Keratinocyte (primary cell): ENCODE results near the gene HIRA. TPM values are rescaled to one million over a fixed set of nuclear protein-coding genes. Genes with fewer than 3 reads are reported as not detected.
"Not testable (repeated sequence)": the region's sequence is repeated elsewhere in the genome, so short reads cannot be mapped to it uniquely, and the experiment has no call there.

Experiments
- DNase-seq: peaks from one replicate; pipeline ENCODE4 v3.0.0-alpha.2; 2011; ENCODE audit warnings: low read depth, missing footprints, low spot score
- FAIRE-seq: peaks from 2 replicates; lab custom pipeline; 2011; peaks lifted over from hg19 to GRCh38; lab: Jason Lieb, UNC
- H2AFZ ChIP-seq: 2 replicates; pipeline ENCODE4 v1.6.0; 2012; ENCODE audit warnings: low read length, control low read depth, inconsistent platforms; ENCODE audit not compliant: control insufficient read depth
- H3K27ac ChIP-seq: 2 replicates; pipeline ENCODE4 v1.5.1; 2011; ENCODE audit warnings: low read length; ENCODE audit not compliant: control insufficient read depth, insufficient read depth
- H3K27me3 ChIP-seq: 3 replicates; pipeline ENCODE4 v1.6.0; 2011; ENCODE audit warnings: low read length; ENCODE audit not compliant: control insufficient read depth, insufficient read depth; ENCODE audit errors: extremely low read depth
- H3K36me3 ChIP-seq, 2 experiments: 2 replicates in 1 of 2; 3 replicates in 1 of 2; pipeline ENCODE4 v1.5.1; 2011; ENCODE audit warnings: low read length in 2 of 2, mild to moderate bottlenecking in 1 of 2; ENCODE audit not compliant: control insufficient read depth in 2 of 2, insufficient read depth in 2 of 2; ENCODE audit errors: extremely low read depth in 1 of 2
- H3K4me1 ChIP-seq: 3 replicates; pipeline ENCODE4 v1.5.1; 2011; ENCODE audit warnings: low read length; ENCODE audit not compliant: control insufficient read depth, insufficient read depth; ENCODE audit errors: extremely low read depth
- H3K4me2 ChIP-seq: 3 replicates; pipeline ENCODE4 v1.6.0; 2011; ENCODE audit warnings: low read depth, low read length; ENCODE audit not compliant: control insufficient read depth, insufficient read depth; ENCODE audit errors: extremely low read depth
- H3K4me3 ChIP-seq, 3 experiments: fragments of 200-600 bp in 1 of 3; sonication (generic) in 1 of 3; 2 replicates in 2 of 3; 3 replicates in 1 of 3; pipeline ENCODE4 v1.5.1; 2011 to 2016; ENCODE audit warnings: low read length in 3 of 3, mild to moderate bottlenecking in 3 of 3, control low read depth in 2 of 3, inconsistent platforms in 1 of 3, low read depth in 1 of 3, mixed read lengths in 1 of 3, mixed run types in 1 of 3, moderate library complexity in 1 of 3; ENCODE audit not compliant: control insufficient read depth in 2 of 3, insufficient read depth in 2 of 3; ENCODE audit errors: extremely low read depth in 1 of 3
- H3K79me2 ChIP-seq: 2 replicates; pipeline ENCODE4 v1.6.0; 2012; ENCODE audit warnings: low read length; ENCODE audit not compliant: control insufficient read depth, insufficient read depth
- H3K9ac ChIP-seq: 3 replicates; pipeline ENCODE4 v1.6.0; 2011; ENCODE audit warnings: low read length; ENCODE audit not compliant: control insufficient read depth, insufficient read depth; ENCODE audit errors: extremely low read depth
- H3K9me1 ChIP-seq: 3 replicates; pipeline ENCODE4 v1.6.0; 2011; ENCODE audit warnings: low read length; ENCODE audit not compliant: control insufficient read depth, insufficient read depth; ENCODE audit errors: extremely low read depth
- H3K9me3 ChIP-seq: 2 replicates; pipeline ENCODE4 v1.5.1; 2012; ENCODE audit warnings: low read depth, low read length; ENCODE audit not compliant: control insufficient read depth
- H4K20me1 ChIP-seq: 3 replicates; pipeline ENCODE4 v1.6.0; 2011; ENCODE audit warnings: low read length; ENCODE audit not compliant: control insufficient read depth, insufficient read depth; ENCODE audit errors: extremely low read depth
- CTCF ChIP-seq, 3 experiments: IDR thresholded peaks in 1 of 3; conservative IDR thresholded peaks in 1 of 3; optimal IDR thresholded peaks in 1 of 3; 2 replicates in 2 of 3; 3 replicates in 1 of 3; pipeline versions ENCODE3 to v1.5.1; 2011; ENCODE audit warnings: low read length in 3 of 3, mild to moderate bottlenecking in 3 of 3, moderate library complexity in 2 of 3, control low read depth in 1 of 3, inconsistent platforms in 1 of 3; ENCODE audit not compliant: insufficient read depth in 2 of 3; ENCODE audit errors: extremely low read depth in 1 of 3
- EZH2 ChIP-seq: IDR thresholded peaks from one replicate; pipeline ENCODE4 v1.6.1; 2012; ENCODE audit warnings: inconsistent platforms, mild to moderate bottlenecking, low read length, moderate library complexity
- dilution Hi-C: fragments of 300-500 bp; cut with MboI; formaldehyde crosslinking; loops from one replicate; pipeline ENCODE4 v1.7.0; 2020; ENCODE audit warnings: low sequenced_read_pairs; ENCODE audit not compliant: extremely low pct_ligation_motif_present
- polyA plus RNA-seq, 5 experiments: library from polyadenylated mRNA; depleted of rRNA in 3 of 5; stranded (reverse) in 3 of 5; stranded (forward) in 1 of 5; unstranded in 1 of 5; fragments of >200 nt; gene quantifications; 1 replicate in 1 of 5; 2 replicates in 3 of 5; 3 replicates in 1 of 5; pipeline versions ENCODE4 v1.2.1 to v1.2.3, GENCODE V29; 2011 to 2012; ENCODE audit warnings: missing spikeins in 2 of 5, low read depth in 1 of 5, low replicate concordance in 1 of 5

HIRA gene
- polyA plus RNA-seq, 1 donor (not counting 4 experiments of a cell fraction or from before 2014, with no cell fraction given), result 16.7 TPM

- no peak for FAIRE-seq
- dilution Hi-C loops, result no loop called here
- Histone ChIP-seq H3K9me3 (no peaks in the 10 kb centered on the region), H3K27ac (no peak overlapping the region), H4K20me1 (no peaks in the 10 kb centered on the region), H3K4me2 (no peak overlapping the region), H3K9me1 (no peaks in the 10 kb centered on the region), H3K9ac (no peak overlapping the region), H2AFZ (no peak overlapping the region), H3K4me3 (no peak overlapping the region), H3K27me3 (no peaks in the 10 kb centered on the region), H3K36me3 (peaks cover 18 to 21% of the 10 kb centered on the region in 2 experiments), H3K79me2 (no peaks in the 10 kb centered on the region), H3K4me1 (no peaks in the 10 kb centered on the region)
- TF ChIP-seq EZH2 (no peak), CTCF (optimal IDR thresholded peaks at IDR 0.05 in 1 of 3, IDR thresholded peaks at IDR 0.05 in 1 of 3, conservative IDR thresholded peaks at IDR 0.05 in 1 of 3; ENCODE audit: extremely low read depth in 1 of 3, insufficient read depth in 2 of 3, low read length in 3 of 3) (no peak)
- no peak for DNase-seq
Measured at GRCh38 chr22:19331474-19331873, 100.1 kb downstream of the HIRA start.

GRCh38 chr22:19330865-19331418, 100.6 kb downstream of the HIRA start:
- dilution Hi-C loops, result no loop called here
- Histone ChIP-seq H3K79me2 (no peaks in the 10 kb centered on the region), H3K4me3 (no peak overlapping the region), H4K20me1 (no peaks in the 10 kb centered on the region), H3K4me2 (no peak overlapping the region), H3K9me3 (no peaks in the 10 kb centered on the region), H3K27me3 (no peaks in the 10 kb centered on the region), H3K9ac (no peak overlapping the region), H3K36me3 (peaks cover 18 to 21% of the 10 kb centered on the region in 2 experiments), H3K4me1 (no peaks in the 10 kb centered on the region), H3K27ac (no peak overlapping the region), H3K9me1 (no peaks in the 10 kb centered on the region), H2AFZ (no peak overlapping the region)
- DNase-seq (no peak), FAIRE-seq (no peak)
- no peak for TF ChIP-seq EZH2
- no peak for TF ChIP-seq CTCF (optimal IDR thresholded peaks at IDR 0.05 in 1 of 3, IDR thresholded peaks at IDR 0.05 in 1 of 3, conservative IDR thresholded peaks at IDR 0.05 in 1 of 3; ENCODE audit: extremely low read depth in 1 of 3, insufficient read depth in 2 of 3, low read length in 3 of 3)

- FAIRE-seq, dilution Hi-C loops: not testable (repeated sequence)
- peaks cover 18 to 21% of the 10 kb centered on the region in 2 experiments for H3K36me3 ChIP-seq
Measured at GRCh38 chr22:19330205-19330604, 101.3 kb downstream of the HIRA start.

More at GRCh38 chr22:19330205-19330604, 101.3 kb downstream of the HIRA start:
- not testable (repeated sequence) for H3K27me3 ChIP-seq, H3K9ac ChIP-seq, H4K20me1 ChIP-seq, H2AFZ ChIP-seq, H3K27ac ChIP-seq, H3K9me3 ChIP-seq, H3K4me2 ChIP-seq, H3K4me1 ChIP-seq, DNase-seq, H3K79me2 ChIP-seq, H3K4me3 ChIP-seq, H3K9me1 ChIP-seq
